Ascending aorta (tissue), 2 donors: ENCODE data around the gene IMPA2. TPM values are rescaled to one million over a fixed set of nuclear protein-coding genes. Genes with fewer than 3 reads are reported as not detected.
"Not testable (repeated sequence)": the region's sequence is repeated elsewhere in the genome, so short reads cannot be mapped to it uniquely, and the experiment has no call there.

ENCODE experiments used
- DNase-seq, 2 donors: peaks; one replicate each; pipeline ENCODE4 v3.0.0-alpha.2; 2019; ENCODE audit warnings: low spot score in 2 of 2
- H3K27ac ChIP-seq, 2 donors: fragments of 200-600 bp; sonication (generic); one replicate each; pipeline ENCODE4 v1.5.1; 2016 to 2017; ENCODE audit warnings: mild to moderate bottlenecking in 1 of 2
- H3K27me3 ChIP-seq: fragments of 200-600 bp; sonication (generic); one replicate; pipeline ENCODE4 v1.5.1; 2017
- H3K36me3 ChIP-seq, 2 donors: fragments of 200-600 bp; sonication (generic); one replicate each; pipeline ENCODE4 v1.5.1; 2016
- H3K4me1 ChIP-seq, 2 donors: fragments of 200-600 bp; sonication (generic); one replicate each; pipeline ENCODE4 v1.5.1; 2016 to 2017; ENCODE audit warnings: mild to moderate bottlenecking in 1 of 2
- H3K4me3 ChIP-seq, 2 donors: fragments of 200-600 bp; sonication (generic); one replicate each; pipeline ENCODE4 v1.5.1; 2016 to 2017; ENCODE audit warnings: mild to moderate bottlenecking in 1 of 2
- H3K9me3 ChIP-seq, 2 donors: fragments of 200-600 bp; sonication (generic); one replicate each; pipeline ENCODE4 v1.5.1; 2016
- intact Hi-C: fragments of 100-400 bp; cut with DNase I; formaldehyde crosslinking; loops from one replicate; pipeline ENCODE4 v1.15.1; 2023
- total RNA-seq: library from RNA; depleted of rRNA; stranded (reverse); fragments of >200 nt; gene quantifications from one replicate; pipeline ENCODE4 v1.1.0, GENCODE V29; 2016
- TF ChIP-seq, protein P1 (sequence below), 3 experiments: fragments of 200-600 bp in 2 of 3; fragments of 450-650 bp in 1 of 3; sonication (generic) in 2 of 3; IDR thresholded peaks; one replicate each; pipeline ENCODE4 v1.5.1; 2016 to 2019; ENCODE audit warnings: antibody characterized with exemption in 3 of 3, mild to moderate bottlenecking in 1 of 3, moderate library complexity in 1 of 3

IMPA2 gene
- total RNA-seq, 1 donor from 2014 or later: 43.4 TPM

DNA sequence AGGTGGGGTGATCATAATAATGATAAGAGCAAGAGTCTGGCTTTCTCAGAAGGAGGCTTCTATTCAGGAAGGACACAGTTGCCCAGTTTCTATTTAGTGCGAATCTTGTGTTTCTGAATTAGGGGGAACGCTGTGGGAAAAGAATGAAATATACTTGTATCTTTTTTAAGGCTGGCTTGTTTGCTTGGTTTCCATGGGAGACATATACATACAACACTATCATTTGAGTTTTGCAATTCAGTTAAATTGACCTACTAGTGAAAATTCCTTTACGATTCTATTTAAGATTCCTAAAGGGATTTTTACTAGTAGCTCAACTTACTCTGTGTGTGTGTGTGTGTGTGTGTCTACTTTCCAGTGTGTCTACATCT, 87.6 kb downstream of the IMPA2 start:
- H3K36me3 ChIP-seq: no peaks in the 10 kb centered on the region
- no peak overlapping the region for H3K27ac ChIP-seq
- intact Hi-C loops: loop anchor here (5.0 kb wide), 1 partner anchor 168 kb away; no protein-coding TSS in a partner anchor
- H3K9me3 ChIP-seq: no peaks in the 10 kb centered on the region
- H3K4me1 ChIP-seq: no peaks in the 10 kb centered on the region
- DNase-seq: no peak
- peak overlapping the region; percentile 10 to 47 for H3K4me3 ChIP-seq
- TF ChIP-seq, protein P1, sequence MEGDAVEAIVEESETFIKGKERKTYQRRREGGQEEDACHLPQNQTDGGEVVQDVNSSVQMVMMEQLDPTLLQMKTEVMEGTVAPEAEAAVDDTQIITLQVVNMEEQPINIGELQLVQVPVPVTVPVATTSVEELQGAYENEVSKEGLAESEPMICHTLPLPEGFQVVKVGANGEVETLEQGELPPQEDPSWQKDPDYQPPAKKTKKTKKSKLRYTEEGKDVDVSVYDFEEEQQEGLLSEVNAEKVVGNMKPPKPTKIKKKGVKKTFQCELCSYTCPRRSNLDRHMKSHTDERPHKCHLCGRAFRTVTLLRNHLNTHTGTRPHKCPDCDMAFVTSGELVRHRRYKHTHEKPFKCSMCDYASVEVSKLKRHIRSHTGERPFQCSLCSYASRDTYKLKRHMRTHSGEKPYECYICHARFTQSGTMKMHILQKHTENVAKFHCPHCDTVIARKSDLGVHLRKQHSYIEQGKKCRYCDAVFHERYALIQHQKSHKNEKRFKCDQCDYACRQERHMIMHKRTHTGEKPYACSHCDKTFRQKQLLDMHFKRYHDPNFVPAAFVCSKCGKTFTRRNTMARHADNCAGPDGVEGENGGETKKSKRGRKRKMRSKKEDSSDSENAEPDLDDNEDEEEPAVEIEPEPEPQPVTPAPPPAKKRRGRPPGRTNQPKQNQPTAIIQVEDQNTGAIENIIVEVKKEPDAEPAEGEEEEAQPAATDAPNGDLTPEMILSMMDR (IDR thresholded peaks at IDR 0.05): no peak
- no peaks in the 10 kb centered on the region for H3K27me3 ChIP-seq

DNA sequence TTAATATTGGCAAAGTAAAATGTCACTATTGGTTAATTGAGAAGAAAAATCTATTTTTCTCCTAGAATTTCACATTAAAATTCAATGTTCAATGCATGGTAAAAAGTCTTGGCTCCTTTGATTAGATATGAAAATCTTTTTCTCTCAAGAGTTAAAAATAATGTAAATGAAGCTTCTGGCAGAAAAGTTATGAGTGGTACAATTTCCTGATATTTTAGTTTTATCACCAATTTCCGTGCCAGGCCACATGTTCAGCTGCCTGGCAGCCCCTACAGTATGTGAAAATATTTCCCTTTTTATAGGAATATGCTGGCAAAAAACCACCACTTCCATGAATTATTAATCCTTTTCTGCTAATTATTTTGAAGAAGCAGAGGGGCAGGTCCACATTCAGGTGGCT, 89.8 kb downstream of the IMPA2 start:
- H3K27ac ChIP-seq, DNase-seq, H3K36me3 ChIP-seq, H3K4me3 ChIP-seq, intact Hi-C loops, H3K27me3 ChIP-seq, H3K9me3 ChIP-seq, H3K4me1 ChIP-seq: not testable (repeated sequence)

DNA sequence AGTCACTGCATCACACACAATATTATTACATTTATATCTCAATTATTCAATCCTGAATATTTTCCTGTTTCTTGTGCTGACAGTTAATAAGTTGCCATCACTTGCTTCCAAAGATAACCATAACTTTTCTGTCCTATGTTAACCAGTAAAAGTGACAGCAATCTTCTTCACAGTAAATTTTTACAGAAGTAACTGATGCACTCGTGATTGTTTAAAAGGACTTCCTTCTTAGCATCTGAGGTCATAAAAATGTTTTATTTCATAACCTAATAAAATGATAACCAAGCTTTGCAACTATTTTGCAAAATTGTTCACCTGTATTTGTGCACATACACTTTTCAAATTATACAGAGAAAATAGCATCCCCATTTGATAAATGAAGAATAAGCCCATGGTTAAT, 91.7 kb downstream of the IMPA2 start:
- TF ChIP-seq, protein P1 (IDR thresholded peaks at IDR 0.05): no peak
- no peak for DNase-seq
- Histone ChIP-seq H3K27me3 (no peaks in the 10 kb centered on the region), H3K4me1 (no peaks in the 10 kb centered on the region), H3K9me3 (no peaks in the 10 kb centered on the region), H3K27ac (no peak overlapping the region), H3K36me3 (no peaks in the 10 kb centered on the region), H3K4me3 (no peak overlapping the region)
- intact Hi-C loops: no loop called here

DNA sequence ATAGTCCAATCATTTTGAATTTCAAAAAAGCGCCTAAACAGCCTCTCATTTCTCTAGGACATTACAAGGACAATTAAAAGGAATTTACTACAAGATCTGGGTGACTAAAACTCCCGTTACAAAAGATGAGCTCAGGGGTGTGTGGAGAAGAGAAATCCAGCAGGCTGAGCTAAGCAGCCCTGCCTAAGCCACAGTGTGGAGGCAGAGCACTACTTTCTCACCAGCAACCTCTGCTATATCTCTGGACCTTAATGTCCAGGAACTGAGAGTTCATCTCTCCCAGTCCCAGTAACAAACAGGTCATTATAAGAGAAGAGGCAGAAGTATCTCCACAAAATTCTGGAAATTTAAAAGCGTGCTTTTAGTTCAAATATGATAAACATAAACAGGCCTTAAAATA, 93.4 kb downstream of the IMPA2 start:
- Histone ChIP-seq H3K36me3 (no peaks in the 10 kb centered on the region), H3K4me1 (no peaks in the 10 kb centered on the region), H3K27me3 (no peaks in the 10 kb centered on the region), H3K4me3 (no peak overlapping the region), H3K27ac (no peak overlapping the region), H3K9me3 (no peaks in the 10 kb centered on the region)
- TF ChIP-seq, protein P1 (IDR thresholded peaks at IDR 0.05): no peak
- intact Hi-C loops: no loop called here
- no peak for DNase-seq

DNA sequence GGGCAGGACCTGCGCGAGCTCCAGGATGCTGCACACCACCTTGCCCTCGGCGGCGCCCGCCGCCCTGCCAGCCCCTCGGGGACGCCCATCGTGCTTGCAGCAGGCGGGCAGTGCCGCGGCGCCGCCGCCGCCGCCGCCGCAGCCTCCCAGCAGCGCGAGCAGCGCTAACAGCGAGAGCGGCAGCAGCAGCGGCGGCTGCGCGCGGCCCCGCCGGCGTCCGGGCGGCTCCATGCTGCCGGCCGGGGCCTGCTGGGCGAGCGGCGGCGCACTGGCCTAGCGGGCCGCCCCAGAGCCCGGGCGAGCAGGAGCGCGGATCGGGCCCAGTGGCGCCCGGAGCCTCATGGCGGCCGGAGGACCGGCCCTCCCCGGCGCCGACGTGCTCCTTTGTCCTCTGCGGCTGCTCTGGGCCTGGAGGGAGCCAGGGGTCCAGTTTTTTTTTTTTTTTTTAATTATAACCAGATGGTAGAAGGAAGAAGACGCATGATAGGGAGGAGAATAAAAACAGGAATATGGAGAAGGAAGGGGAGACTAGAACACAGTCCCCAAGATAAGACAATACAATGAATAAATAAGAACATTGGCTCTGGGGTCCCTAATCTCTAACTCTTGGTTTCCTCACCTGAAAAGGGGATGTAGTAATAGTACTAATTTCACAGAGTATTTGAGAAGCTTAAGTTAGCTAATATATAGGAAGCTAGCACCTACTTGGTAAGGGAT, 95.3 kb downstream of the IMPA2 start:
- no peaks in the 10 kb centered on the region for H3K27me3 ChIP-seq
- H3K27ac ChIP-seq: peak overlapping the region; percentile 68 to 75
- no peaks in the 10 kb centered on the region for H3K4me1 ChIP-seq
- peak overlapping the region; percentile 47 to 56 for H3K4me3 ChIP-seq
- TF ChIP-seq, protein P1 (IDR thresholded peaks at IDR 0.05): no peak
- no peaks in the 10 kb centered on the region for H3K36me3 ChIP-seq
- intact Hi-C loops: no loop called here
- no peaks in the 10 kb centered on the region for H3K9me3 ChIP-seq
- DNase-seq: no peak

DNA sequence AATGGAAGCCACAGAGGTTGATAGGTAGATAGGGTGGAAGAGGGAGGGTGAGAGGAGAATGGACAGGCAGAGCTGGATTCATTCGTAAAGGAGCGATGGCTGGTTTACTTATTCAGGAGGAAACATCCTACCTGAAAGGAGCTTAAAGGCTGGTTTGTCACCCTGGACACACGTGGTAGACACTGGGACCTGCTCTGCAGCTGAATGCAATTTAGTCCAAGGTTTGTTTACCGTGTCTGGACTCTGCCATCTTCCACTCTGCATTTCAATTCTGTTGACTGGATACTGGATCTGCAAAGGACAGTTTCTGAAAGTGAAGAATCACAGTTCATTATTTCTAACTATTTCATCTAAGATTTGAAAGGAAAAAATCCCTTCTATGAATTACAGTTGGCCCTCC, 96.7 kb downstream of the IMPA2 start:
- DNase-seq, H3K27ac ChIP-seq, H3K4me1 ChIP-seq, H3K4me3 ChIP-seq, intact Hi-C loops, H3K9me3 ChIP-seq, H3K27me3 ChIP-seq, H3K36me3 ChIP-seq: not testable (repeated sequence)
